Myocyte (in vitro differentiated cells): Measurements from ENCODE around the gene NID1. TPM values are rescaled to one million over a fixed set of nuclear protein-coding genes. Genes with fewer than 3 reads are reported as not detected.
"Not testable (repeated sequence)": the region's sequence is repeated elsewhere in the genome, so short reads cannot be mapped to it uniquely, and the experiment has no call there.

Source experiments
- DNase-seq: peaks from one replicate; pipeline ENCODE4 v3.0.0-alpha.2; 2012; ENCODE audit warnings: low read depth
- total RNA-seq: library from RNA; depleted of rRNA; stranded (reverse); fragments of >200 nt; gene quantifications from 2 replicates; pipeline ENCODE4 v1.2.3, GENCODE V29; 2014

The NID1 gene
- total RNA-seq, 1 donor from 2014 or later: 7.8 TPM

DNA sequence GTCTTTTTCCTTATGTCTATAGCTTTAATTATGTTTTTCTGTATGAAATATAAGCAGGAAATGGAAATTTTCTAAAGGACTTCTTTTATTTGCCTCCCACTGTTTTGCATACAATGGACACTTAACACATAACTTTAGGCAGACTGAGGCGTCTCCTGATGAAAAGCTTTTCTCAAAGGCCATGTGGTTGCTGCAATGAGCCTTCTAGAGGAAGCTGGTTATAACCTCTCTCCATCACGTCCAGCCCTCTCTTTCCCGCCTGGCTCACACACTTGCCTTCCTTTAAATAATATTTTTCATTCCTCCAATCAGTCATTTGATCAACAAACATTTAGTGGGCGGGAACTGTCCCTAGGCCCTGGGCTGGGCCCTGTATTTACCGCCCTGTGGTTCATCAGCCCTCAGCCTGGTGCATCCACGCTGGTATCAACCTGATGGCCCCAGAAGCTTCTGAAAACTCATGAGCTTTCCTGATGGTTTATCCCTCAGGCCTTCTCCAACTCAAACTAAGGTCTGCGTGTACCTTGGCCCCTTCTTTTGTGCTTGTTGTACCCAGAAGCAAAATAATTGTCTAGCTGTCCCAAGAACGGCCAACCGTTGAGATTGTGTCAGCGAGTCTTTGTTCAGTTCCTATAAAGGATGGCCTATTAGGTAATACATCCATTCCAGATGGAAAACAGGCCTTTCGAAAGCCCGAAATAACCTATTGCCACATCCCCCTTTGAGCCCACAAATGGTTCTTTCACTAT is 122.8 kb downstream of the NID1 start:
- DNase-seq: no peak

- no peak for DNase-seq
These were observed 124.6 kb downstream of the NID1 start for GRCh38 chr1:235940285-235940684.

DNA sequence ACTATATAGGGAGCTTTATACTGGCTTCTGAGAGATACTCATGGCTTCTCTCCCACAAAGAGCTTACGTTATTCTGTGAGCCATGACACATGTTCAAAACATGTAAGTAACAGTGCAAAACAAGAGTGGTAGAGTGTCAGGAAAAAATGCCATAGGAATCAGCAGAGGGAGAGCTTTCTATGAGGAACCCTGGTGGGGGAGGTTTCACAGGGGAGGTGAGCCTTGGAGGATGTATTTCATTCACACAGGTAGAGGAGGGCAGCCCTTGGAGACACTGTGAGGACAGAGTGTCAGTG is 125.5 kb downstream of the NID1 start:
- no peak for DNase-seq

DNA sequence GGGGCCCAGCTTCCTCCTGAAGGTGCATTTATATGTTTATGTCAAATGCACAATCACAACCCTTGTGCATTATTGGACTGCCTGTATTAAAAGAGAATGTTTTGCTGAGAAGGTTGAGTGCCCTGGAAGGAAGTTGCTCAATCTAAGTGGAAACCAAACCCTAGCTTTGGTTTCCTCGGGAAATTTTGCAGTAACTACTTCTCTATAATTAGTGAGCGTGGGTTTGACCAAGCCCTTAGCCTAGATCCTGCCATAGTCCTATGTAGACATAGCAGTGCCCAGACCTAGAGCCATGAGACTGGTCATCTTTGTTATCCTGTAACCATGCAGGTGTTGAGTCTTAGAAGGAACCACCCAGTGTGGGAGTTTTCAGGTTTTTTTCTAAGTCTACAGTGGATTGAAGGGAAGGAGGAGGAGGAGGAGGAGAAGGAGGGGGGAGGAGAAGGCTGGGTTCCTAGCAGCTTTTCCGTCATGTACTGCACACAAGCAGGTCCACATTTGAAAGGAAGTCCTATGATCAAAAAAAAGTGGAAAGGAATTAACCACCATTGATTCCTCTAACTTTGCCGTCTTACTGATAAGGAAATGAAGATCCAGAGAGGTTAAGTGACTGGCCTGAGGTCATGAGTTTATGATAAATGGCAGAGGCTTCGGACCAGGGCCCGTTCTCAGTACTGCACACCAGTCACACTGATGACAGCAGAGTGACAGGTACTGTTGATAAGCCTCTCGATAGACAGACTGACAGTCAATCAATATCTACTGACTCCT is 126.0 kb downstream of the NID1 start:
- DNase-seq: no peak

DNA sequence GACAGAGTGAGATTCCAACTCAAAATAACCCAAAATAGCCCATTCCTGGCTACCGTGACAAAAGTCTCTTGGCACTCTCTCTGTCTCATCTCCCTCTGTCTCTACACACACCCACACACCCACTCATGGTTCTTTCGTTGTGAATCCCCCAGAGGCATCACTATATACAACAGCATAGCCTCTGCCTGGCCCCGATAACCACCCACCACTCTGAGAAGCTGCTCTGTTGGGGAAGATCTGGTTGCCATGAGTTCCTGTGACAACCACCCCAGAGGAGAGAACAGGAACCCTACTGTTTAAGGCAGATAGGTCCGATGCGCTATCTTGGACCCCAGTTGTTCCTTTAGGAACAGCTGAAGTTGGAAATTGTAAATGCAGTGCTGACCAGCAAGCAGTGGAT is 127.8 kb downstream of the NID1 start:
- no peak for DNase-seq

GRCh38 chr1:235935235-235936225 is 129.4 kb downstream of the NID1 start:
- DNase-seq: no peak

DNA sequence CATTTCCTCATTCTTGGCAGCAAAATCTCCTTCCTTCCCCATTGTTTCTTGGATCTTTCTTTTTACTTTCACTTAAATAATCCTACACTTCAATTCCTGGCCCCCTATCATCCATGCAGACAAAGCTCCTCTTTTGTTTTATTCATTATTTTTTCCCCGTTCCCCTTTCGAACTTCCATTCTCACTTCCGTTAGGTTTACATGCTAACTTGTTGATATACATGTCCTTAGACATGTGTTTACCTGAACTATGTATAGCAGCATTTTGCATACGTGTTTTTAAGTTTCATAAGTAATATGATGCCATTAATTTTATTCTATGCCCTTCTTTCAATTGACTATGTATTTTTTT is 131.1 kb downstream of the NID1 start:
- DNase-seq: no peak

DNA sequence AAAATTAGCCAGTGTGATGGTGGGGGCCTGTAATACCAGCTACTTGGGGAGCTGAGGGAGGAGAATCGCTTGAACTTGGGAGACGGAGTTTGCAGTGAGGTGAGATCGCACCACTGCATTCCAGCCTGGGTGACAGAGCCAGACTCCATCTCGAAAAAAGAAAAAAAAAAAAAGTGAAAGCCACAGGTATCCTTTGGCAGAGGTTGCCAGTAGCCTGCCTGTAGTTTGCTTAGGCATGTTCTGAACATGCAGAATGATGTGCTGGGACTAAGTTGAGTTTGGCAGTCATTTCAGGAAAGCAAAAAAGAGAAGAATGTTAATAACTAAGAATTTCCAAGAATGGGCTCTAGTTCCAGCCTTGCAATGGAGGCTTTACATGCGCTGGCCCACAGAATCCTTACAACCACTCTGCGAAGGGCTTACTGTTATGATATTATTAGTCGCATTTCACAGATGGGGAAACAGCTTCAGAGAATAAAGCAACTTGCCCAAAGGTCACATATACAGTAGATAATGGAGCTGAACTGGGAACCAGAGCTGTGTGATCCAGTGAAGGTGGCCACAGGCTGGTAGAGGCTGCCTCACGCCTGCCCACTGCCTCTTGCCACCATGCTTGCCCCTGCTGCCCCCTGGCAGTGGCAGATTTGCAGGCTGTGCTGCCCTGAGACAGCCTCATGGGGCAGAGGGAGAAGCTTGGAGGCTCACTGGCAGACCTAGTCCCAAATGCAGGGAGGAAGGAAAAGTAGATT is 131.7 kb downstream of the NID1 start:
- DNase-seq: no peak

- DNase-seq: peak; percentile 49
These were observed 132.8 kb downstream of the NID1 start for GRCh38 chr1:235932090-235932510.

- DNase-seq: no peak
These were observed 133.6 kb downstream of the NID1 start for GRCh38 chr1:235931171-235931738.

GRCh38 chr1:235930543-235930942 is 134.3 kb downstream of the NID1 start:
- DNase-seq: no peak

DNA sequence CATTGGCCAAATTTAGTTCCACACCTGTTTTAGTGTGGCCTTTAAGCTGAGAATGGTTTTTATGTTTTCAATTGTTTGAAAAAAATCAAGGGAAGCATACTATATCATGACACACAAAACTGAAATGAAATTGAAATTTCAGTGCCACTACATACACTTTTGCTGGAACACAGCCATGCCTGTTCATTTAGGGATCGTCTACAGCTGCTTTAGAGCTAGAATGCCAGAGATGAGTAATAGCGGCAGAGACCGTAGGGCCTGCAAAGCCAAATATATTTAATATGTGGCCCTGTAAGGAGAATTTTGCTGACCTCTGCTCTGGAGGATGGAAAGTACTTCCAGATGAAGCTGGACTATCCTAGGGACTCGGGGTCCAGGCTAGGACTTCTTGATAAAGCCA is 135.7 kb downstream of the NID1 start:
- DNase-seq: peak; percentile 84

DNA sequence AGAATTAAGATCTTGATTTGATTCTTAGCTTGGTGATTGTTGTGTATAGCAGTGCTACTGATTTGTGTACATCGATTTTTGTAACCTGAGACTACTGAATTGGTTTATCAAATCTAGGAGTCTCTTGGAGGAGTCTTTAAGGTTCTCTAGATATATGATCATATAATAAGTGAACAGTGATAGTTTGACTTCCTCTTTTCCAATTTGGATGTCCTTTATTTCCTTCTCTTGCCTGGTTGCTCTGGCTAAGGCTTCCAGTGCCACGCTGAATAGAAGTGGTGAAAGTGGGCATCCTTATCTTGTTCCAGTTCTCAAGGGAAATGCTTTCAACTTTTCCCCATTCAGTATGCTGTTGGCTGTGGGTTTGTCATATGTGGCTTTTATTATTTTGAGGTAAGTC is 136.7 kb downstream of the NID1 start:
- DNase-seq: no peak

GRCh38 chr1:235927551-235927950 is 137.3 kb downstream of the NID1 start:
- DNase-seq: not testable (repeated sequence)

Other genes with a start within 250 kb of the NID1 start
- 11.3 and 22.2 TPM in 2 replicates for gene LYST, start 198.2 kb downstream of the NID1 start, total RNA-seq
- 4.1 and 5.8 TPM in 2 replicates for gene GPR137B, start 77.4 kb upstream of the NID1 start, total RNA-seq
- gene ERO1B, start 216.9 kb upstream of the NID1 start, total RNA-seq: 3.9 TPM in 2 replicates